ENCODE measurements around the gene METTL5. TPM values are rescaled to one million over a fixed set of nuclear protein-coding genes. Genes with fewer than 3 reads are reported as not detected.
"Not testable (repeated sequence)": the region's sequence is repeated elsewhere in the genome, so short reads cannot be mapped to it uniquely, and the experiment has no call there.

METTL5 gene
- total RNA-seq, 1 donor from 2014 or later = 69.4 TPM

- DNase-seq (ENCODE audit: low spot score) = no peak
These were observed 14.2 kb upstream of the METTL5 start for GRCh38 chr2:169838743-169839489.

GRCh38 chr2:169834401-169834800 lies 9.7 kb upstream of the METTL5 start:
- DNase-seq (ENCODE audit: low spot score) = no peak

- DNase-seq (ENCODE audit: low spot score) = no peak
These were observed 3.6 kb upstream of the METTL5 start for GRCh38 chr2:169828141-169828811.

GRCh38 chr2:169827272-169828140 lies 2.8 kb upstream of the METTL5 start, which contains the start of gene UBR3:
Gene UBR3 (plus strand): TSS chr2:169827454. CDS start chr2:169827508, 54 bp downstream.
- peak; percentile 96 for DNase-seq (ENCODE audit: low spot score)

- no peak for DNase-seq (ENCODE audit: low spot score)
These were observed 721 bp downstream of the METTL5 start for GRCh38 chr2:169823996-169824372.

GRCh38 chr2:169822785-169823392 lies 1.8 kb downstream of the METTL5 start:
- no peak for DNase-seq (ENCODE audit: low spot score)

GRCh38 chr2:169822036-169822435 lies 2.7 kb downstream of the METTL5 start:
- DNase-seq (ENCODE audit: low spot score) = no peak

GRCh38 chr2:169820101-169820500 lies 4.6 kb downstream of the METTL5 start:
- DNase-seq (ENCODE audit: low spot score) = not testable (repeated sequence)

GRCh38 chr2:169819106-169819505 lies 5.6 kb downstream of the METTL5 start:
- no peak for DNase-seq (ENCODE audit: low spot score)

- DNase-seq (ENCODE audit: low spot score) = no peak
These were observed 6.5 kb downstream of the METTL5 start for GRCh38 chr2:169818241-169818640.

GRCh38 chr2:169817369-169817768 lies 7.3 kb downstream of the METTL5 start:
- DNase-seq (ENCODE audit: low spot score) = not testable (repeated sequence)

- not testable (repeated sequence) for DNase-seq (ENCODE audit: low spot score)
These were observed 7.7 kb downstream of the METTL5 start for GRCh38 chr2:169816961-169817360.

- DNase-seq (ENCODE audit: low spot score) = no peak
These were observed 8.9 kb downstream of the METTL5 start for GRCh38 chr2:169815849-169816248.

GRCh38 chr2:169808221-169808620 lies 16.5 kb downstream of the METTL5 start:
- DNase-seq (ENCODE audit: low spot score) = no peak

GRCh38 chr2:169806586-169806985 lies 18.1 kb downstream of the METTL5 start:
- DNase-seq (ENCODE audit: low spot score) = no peak

GRCh38 chr2:169803480-169803879 lies 21.2 kb downstream of the METTL5 start:
- no peak for DNase-seq (ENCODE audit: low spot score)

GRCh38 chr2:169798718-169799592 lies 25.8 kb downstream of the METTL5 start, which contains the start of gene SSB:
Gene SSB (plus strand): TSS chr2:169798871. CDS start chr2:169800961, 2,090 bp downstream.
- peak; percentile 95 for DNase-seq (ENCODE audit: low spot score)

GRCh38 chr2:169798397-169798717 lies 26.3 kb downstream of the METTL5 start:
- no peak for DNase-seq (ENCODE audit: low spot score)

GRCh38 chr2:169797601-169798000 lies 27.1 kb downstream of the METTL5 start:
- DNase-seq (ENCODE audit: low spot score) = no peak

- DNase-seq (ENCODE audit: low spot score) = no peak
These were observed 28.3 kb downstream of the METTL5 start for GRCh38 chr2:169796441-169796840.

All from mesenteric fat pad (tissue), 1 donor.